Measurements from ENCODE around the gene ETV7.

Gene ETV7

DNA sequence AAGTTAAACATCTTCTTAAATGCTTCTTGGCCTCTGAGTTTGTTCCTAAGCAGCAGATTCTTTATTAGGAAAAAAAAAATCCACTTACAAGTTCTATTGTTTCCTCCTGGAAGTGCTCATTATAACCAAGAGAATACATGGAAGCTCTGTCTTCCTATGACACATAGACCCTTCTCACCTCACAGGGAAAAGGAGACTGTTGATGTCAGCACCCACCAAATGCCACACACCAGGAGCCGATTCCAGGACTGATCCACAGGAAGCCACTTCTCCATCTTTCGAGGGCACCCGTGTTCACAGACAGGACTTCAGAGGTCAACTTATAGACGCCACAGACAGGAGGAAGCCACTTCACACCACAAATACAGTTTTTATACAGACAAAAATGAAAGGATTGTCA is 37.4 kb downstream of the ETV7 start:
- Histone ChIP-seq H3K27ac (ENCODE audit: low read length) (no peak overlapping the region), H3K27me3 (ENCODE audit: insufficient read depth, low read length, poor library complexity) (peaks cover 7% of the 10 kb centered on the region), H3K4me3 (ENCODE audit: low read depth in 1 of 2, low read length in 2 of 2) (no peak overlapping the region), H4K20me1 (ENCODE audit: insufficient read depth, low read length) (no peaks in the 10 kb centered on the region), H3K9me3 (ENCODE audit: insufficient read depth, low read length, severe bottlenecking) (no peaks in the 10 kb centered on the region), H3K4me1 (ENCODE audit: insufficient read depth, low read length) (no peaks in the 10 kb centered on the region), H3K79me2 (ENCODE audit: insufficient read depth, low read length) (no peaks in the 10 kb centered on the region), H3K9ac (ENCODE audit: low read depth, low read length) (no peak overlapping the region), H3K36me3 (ENCODE audit: insufficient read depth, low read length) (no peaks in the 10 kb centered on the region), H3K4me2 (ENCODE audit: insufficient read depth, low read length) (no peak overlapping the region), H2AFZ (ENCODE audit: low read depth, low read length) (no peak overlapping the region)
- no peak for DNase-seq
- no peak for ATAC-seq (ENCODE audit: insufficient read depth, low read depth)
- no peak for TF ChIP-seq EZH2 (IDR thresholded peaks at IDR 0.05; ENCODE audit: borderline replicate concordance, low read depth, low read length, severe bottlenecking)
- TF ChIP-seq CTCF (IDR thresholded peaks at IDR 0.05; ENCODE audit: borderline replicate concordance, extremely low read depth, low read length, poor library complexity, severe bottlenecking), result no peak

DNA sequence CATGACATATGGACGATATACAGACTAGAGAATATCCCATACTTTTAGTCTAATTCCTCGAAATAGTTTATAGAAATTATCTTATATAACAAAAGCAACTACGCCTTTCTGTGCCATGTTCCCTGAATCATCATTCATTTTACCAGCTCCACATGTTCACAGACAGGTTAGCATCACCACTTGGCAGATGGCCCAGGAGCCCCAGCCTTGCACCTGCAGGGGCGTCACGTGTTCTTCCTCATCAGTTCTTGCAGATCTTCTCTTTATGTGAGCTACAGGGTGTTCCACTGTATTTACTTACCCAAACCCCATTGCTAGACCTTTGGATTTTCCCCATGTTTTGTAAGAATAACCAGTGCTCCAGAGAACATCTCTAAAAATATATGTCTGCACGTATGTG is 38.2 kb downstream of the ETV7 start:
- Histone ChIP-seq H3K27ac (ENCODE audit: low read length) (no peak overlapping the region), H3K4me2 (ENCODE audit: insufficient read depth, low read length) (no peak overlapping the region)
- peak; percentile 59; the same call in 1 of the 3 replicates for ATAC-seq (ENCODE audit: insufficient read depth, low read depth)

DNA sequence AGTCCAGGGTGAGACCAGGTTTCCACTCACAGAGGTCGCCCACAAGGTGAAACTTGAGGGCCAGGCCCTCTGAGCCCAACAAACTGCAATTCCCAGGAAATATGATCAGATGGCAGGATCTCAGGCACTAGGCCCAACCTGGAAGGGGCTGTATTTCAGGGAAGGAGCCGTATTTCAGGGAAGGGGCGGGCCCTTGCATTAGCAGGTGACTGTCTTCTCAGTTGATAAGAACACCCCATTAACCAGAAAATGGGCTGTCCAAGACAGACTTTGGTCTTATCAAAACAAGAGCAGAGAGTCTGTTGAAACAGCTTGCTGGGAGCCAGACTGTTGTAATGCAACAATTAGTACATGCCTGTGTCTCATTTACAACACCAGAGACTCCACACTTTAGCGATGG is 39.8 kb downstream of the ETV7 start:
- no peak for ATAC-seq (ENCODE audit: insufficient read depth, low read depth)
- Histone ChIP-seq H3K36me3 (ENCODE audit: insufficient read depth, low read length) (no peaks in the 10 kb centered on the region), H3K9ac (ENCODE audit: low read depth, low read length) (no peak overlapping the region), H3K4me1 (ENCODE audit: insufficient read depth, low read length) (no peaks in the 10 kb centered on the region), H2AFZ (ENCODE audit: low read depth, low read length) (no peak overlapping the region), H3K4me3 (ENCODE audit: low read depth in 1 of 2, low read length in 2 of 2) (no peak overlapping the region), H4K20me1 (ENCODE audit: insufficient read depth, low read length) (no peaks in the 10 kb centered on the region), H3K27me3 (ENCODE audit: insufficient read depth, low read length, poor library complexity) (peaks cover 3% of the 10 kb centered on the region), H3K9me3 (ENCODE audit: insufficient read depth, low read length, severe bottlenecking) (no peaks in the 10 kb centered on the region), H3K27ac (ENCODE audit: low read length) (no peak overlapping the region), H3K4me2 (ENCODE audit: insufficient read depth, low read length) (no peak overlapping the region), H3K79me2 (ENCODE audit: insufficient read depth, low read length) (no peaks in the 10 kb centered on the region)
- no peak for TF ChIP-seq EZH2 (IDR thresholded peaks at IDR 0.05; ENCODE audit: borderline replicate concordance, low read depth, low read length, severe bottlenecking)
- TF ChIP-seq CTCF (IDR thresholded peaks at IDR 0.05; ENCODE audit: borderline replicate concordance, extremely low read depth, low read length, poor library complexity, severe bottlenecking), result no peak
- DNase-seq, result no peak

More for the DNA sequence above, 38.2 kb downstream of the ETV7 start:
- Histone ChIP-seq H3K79me2 (ENCODE audit: insufficient read depth, low read length) (no peaks in the 10 kb centered on the region), H3K27me3 (ENCODE audit: insufficient read depth, low read length, poor library complexity) (peaks cover 4% of the 10 kb centered on the region), H4K20me1 (ENCODE audit: insufficient read depth, low read length) (no peaks in the 10 kb centered on the region), H3K4me1 (ENCODE audit: insufficient read depth, low read length) (no peaks in the 10 kb centered on the region), H3K9ac (ENCODE audit: low read depth, low read length) (no peak overlapping the region), H3K4me3 (ENCODE audit: low read depth in 1 of 2, low read length in 2 of 2) (no peak overlapping the region), H2AFZ (ENCODE audit: low read depth, low read length) (no peak overlapping the region), H3K9me3 (ENCODE audit: insufficient read depth, low read length, severe bottlenecking) (no peaks in the 10 kb centered on the region), H3K36me3 (ENCODE audit: insufficient read depth, low read length) (no peaks in the 10 kb centered on the region)
- DNase-seq, result peak; percentile 56
- TF ChIP-seq EZH2 (IDR thresholded peaks at IDR 0.05; ENCODE audit: borderline replicate concordance, low read depth, low read length, severe bottlenecking) (no peak), CTCF (IDR thresholded peaks at IDR 0.05; ENCODE audit: borderline replicate concordance, extremely low read depth, low read length, poor library complexity, severe bottlenecking) (no peak)

Data from DND-41 (cell line).